HEK293T (cell line): ENCODE measurements around the gene STPG1.

Source experiments
- ARNT ChIP-seq: fragments of 450-650 bp; IDR thresholded peaks from 2 replicates; pipeline ENCODE4 v1.6.1; 2017; ENCODE audit warnings: mild to moderate bottlenecking
- BHLHE40 ChIP-seq: fragments of 450-650 bp; IDR thresholded peaks from 2 replicates; pipeline ENCODE4 v1.6.1; 2016; ENCODE audit warnings: mild to moderate bottlenecking, moderate library complexity, borderline replicate concordance
- FOXA1 ChIP-seq: fragments of 450-650 bp; IDR thresholded peaks from 2 replicates; pipeline ENCODE4 v1.6.1; 2016; ENCODE audit warnings: mild to moderate bottlenecking
- FOXM1 ChIP-seq: fragments of 450-650 bp; IDR thresholded peaks from 2 replicates; pipeline ENCODE4 v1.6.1; 2017; ENCODE audit warnings: mild to moderate bottlenecking, borderline replicate concordance
- HDGF ChIP-seq: fragments of 450-650 bp; IDR thresholded peaks from 2 replicates; pipeline ENCODE4 v1.6.1; 2017; ENCODE audit warnings: antibody characterized with exemption, borderline replicate concordance
- L3MBTL2 ChIP-seq: fragments of 450-650 bp; conservative IDR thresholded peaks from 2 replicates; pipeline ENCODE4 v1.6.1; 2016; ENCODE audit warnings: mild to moderate bottlenecking
- SP1 ChIP-seq: fragments of 450-650 bp; IDR thresholded peaks from 2 replicates; pipeline ENCODE4 v1.6.1; 2017
- SUZ12 ChIP-seq: fragments of 450-650 bp; IDR thresholded peaks from 2 replicates; pipeline ENCODE4 v1.6.1; 2016; ENCODE audit warnings: mild to moderate bottlenecking
- ZNF384 ChIP-seq: fragments of 450-650 bp; IDR thresholded peaks from 2 replicates; pipeline ENCODE4 v1.6.1; 2016

DNA sequence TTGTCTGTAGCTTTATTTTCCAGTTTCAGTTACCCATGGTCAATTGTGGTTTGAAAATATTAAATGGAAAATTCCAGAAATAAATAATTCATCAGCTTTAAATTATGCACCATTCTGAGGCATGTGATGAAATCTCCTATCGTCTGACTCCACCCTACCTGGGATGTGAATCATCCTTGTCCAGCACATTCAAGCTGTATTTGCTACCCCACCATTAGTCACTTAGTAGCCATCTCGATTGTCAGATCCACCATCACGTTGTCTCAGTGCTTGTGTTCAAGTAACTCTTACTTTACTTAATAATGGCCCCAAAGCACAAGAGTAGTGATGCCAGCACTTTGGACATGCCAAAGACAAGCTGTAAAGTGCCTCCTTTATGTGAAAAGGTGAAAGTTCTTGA, 4.0 kb downstream of the STPG1 start:
- TF ChIP-seq BHLHE40, result no peak
- no peak for TF ChIP-seq HDGF
- no peak for TF ChIP-seq ZNF384
- no peak for TF ChIP-seq FOXA1
- TF ChIP-seq L3MBTL2, result no peak
- no peak for TF ChIP-seq FOXM1
- no peak for TF ChIP-seq SUZ12
- TF ChIP-seq ARNT, result no peak
- no peak for TF ChIP-seq SP1
